Neural cell (in vitro differentiated cells): ENCODE data around the gene NUFIP1. TPM values are rescaled to one million over a fixed set of nuclear protein-coding genes. Genes with fewer than 3 reads are reported as not detected.

Experiments used
- H2AFZ ChIP-seq: fragments of 200-600, 300-800 bp; sonication (generic), shearing (Covaris generic); 2 replicates; pipeline ENCODE4 v1.6.0; 2014; ENCODE audit warnings: low read depth, mild to moderate bottlenecking, antibody characterized with exemption, low read length, moderate library complexity
- H3F3A ChIP-seq: fragments of 200-600 bp; shearing (Covaris generic); 2 replicates; pipeline ENCODE4 v1.6.1; 2016; ENCODE audit warnings: mild to moderate bottlenecking, moderate library complexity, mixed read lengths, antibody characterized with exemption, low read length; ENCODE audit not compliant: insufficient read depth, poor library complexity, severe bottlenecking
- H3K27ac ChIP-seq: fragments of 200-600, 300-800 bp; sonication (generic), shearing (Covaris generic); 2 replicates; pipeline ENCODE4 v1.5.1; 2014; ENCODE audit warnings: mild to moderate bottlenecking, low read length, moderate library complexity
- H3K27me3 ChIP-seq: fragments of 300-800, 200-600 bp; sonication (generic), shearing (Covaris generic); 2 replicates; pipeline ENCODE4 v1.6.0; 2014; ENCODE audit warnings: mild to moderate bottlenecking, low read depth, low read length, moderate library complexity; ENCODE audit not compliant: insufficient read depth
- H3K36me3 ChIP-seq: fragments of 300-800, 200-600 bp; sonication (generic), shearing (Covaris generic); 2 replicates; pipeline ENCODE4 v1.5.1; 2014; ENCODE audit warnings: mild to moderate bottlenecking, antibody characterized with exemption, low read length, moderate library complexity; ENCODE audit not compliant: insufficient read depth
- H3K4me2 ChIP-seq: fragments of 300-800, 200-600 bp; sonication (generic), shearing (Covaris generic); 2 replicates; pipeline ENCODE4 v1.6.0; 2014; ENCODE audit warnings: mild to moderate bottlenecking, low read length
- H3K4me3 ChIP-seq: fragments of 300-800, 200-600 bp; sonication (generic), shearing (Covaris generic); 2 replicates; pipeline ENCODE4 v1.5.1; 2014; ENCODE audit warnings: mild to moderate bottlenecking, low read length, moderate library complexity
- H3K79me2 ChIP-seq: fragments of 200-600 bp; shearing (Covaris generic); replicated peaks from 2 replicates; pipeline ENCODE4 v1.6.0; 2014; ENCODE audit warnings: mild to moderate bottlenecking, low read length, moderate library complexity; ENCODE audit not compliant: insufficient read depth
- H3K9ac ChIP-seq: fragments of 300-800, 200-600 bp; sonication (generic), shearing (Covaris generic); 2 replicates; pipeline ENCODE4 v1.6.1; 2016; ENCODE audit warnings: mild to moderate bottlenecking, low read length, mixed read lengths
- H3K9me2 ChIP-seq: fragments of 200-600 bp; shearing (Covaris generic); 2 replicates; pipeline ENCODE4 v1.6.1; 2016; ENCODE audit warnings: mild to moderate bottlenecking, low read length, mixed read lengths; ENCODE audit not compliant: insufficient read depth
- H3K9me3 ChIP-seq: fragments of 200-600, 300-800 bp; sonication (generic), shearing (Covaris generic); 2 replicates; pipeline ENCODE4 v1.6.1; 2016; ENCODE audit warnings: mild to moderate bottlenecking, mixed run types, low read length, moderate library complexity, mixed read lengths
- H4K20me1 ChIP-seq: fragments of 200-600 bp; shearing (Covaris generic); 2 replicates; pipeline ENCODE4 v1.6.1; 2016; ENCODE audit warnings: mild to moderate bottlenecking, mixed run types; ENCODE audit not compliant: insufficient read depth
- CTCF ChIP-seq: fragments of 450-650 bp; IDR thresholded peaks from 2 replicates; pipeline ENCODE4 v1.5.1; 2014; ENCODE audit warnings: antibody characterized with exemption, mild to moderate bottlenecking, moderate library complexity; ENCODE audit not compliant: poor library complexity, severe bottlenecking
- EP300 ChIP-seq: fragments of 450-650 bp; conservative IDR thresholded peaks from 2 replicates; pipeline ENCODE4 v1.6.1; 2014; ENCODE audit warnings: antibody characterized with exemption, mild to moderate bottlenecking, moderate library complexity; ENCODE audit not compliant: poor library complexity, severe bottlenecking
- EZH2 ChIP-seq: fragments of 200-600, 300-800 bp; shearing (Covaris generic), sonication (generic); IDR thresholded peaks from 2 replicates; pipeline ENCODE4 v1.6.1; 2014; ENCODE audit warnings: antibody characterized with exemption, low read length, borderline replicate concordance, mild to moderate bottlenecking; ENCODE audit not compliant: insufficient read depth, poor library complexity, severe bottlenecking
- MXI1 ChIP-seq: fragments of 450-650 bp; conservative IDR thresholded peaks from 2 replicates; pipeline ENCODE4 v1.6.1; 2014; ENCODE audit warnings: antibody characterized with exemption, mild to moderate bottlenecking; ENCODE audit not compliant: poor library complexity, severe bottlenecking
- POLR2AphosphoS5 ChIP-seq: IDR thresholded peaks from 2 replicates; pipeline ENCODE4 v1.6.1; 2012
- RAD21 ChIP-seq: fragments of 450-650 bp; conservative IDR thresholded peaks from 2 replicates; pipeline ENCODE4 v1.6.1; 2014; ENCODE audit warnings: antibody characterized with exemption, mild to moderate bottlenecking, moderate library complexity
- REST ChIP-seq: IDR thresholded peaks from 2 replicates; pipeline ENCODE4 v1.6.1; 2012; ENCODE audit warnings: borderline replicate concordance
- SMC3 ChIP-seq: fragments of 450-650 bp; conservative IDR thresholded peaks from 2 replicates; pipeline ENCODE4 v1.6.1; 2014; ENCODE audit warnings: antibody characterized with exemption, mild to moderate bottlenecking, moderate library complexity; ENCODE audit not compliant: poor library complexity
- TAF1 ChIP-seq: IDR thresholded peaks from 2 replicates; pipeline ENCODE4 v1.6.1; 2012; ENCODE audit warnings: low read depth
- polyA plus RNA-seq: library from polyadenylated mRNA; depleted of rRNA; stranded (reverse); fragments of >200 nt; gene quantifications from 2 replicates; pipeline ENCODE4 v1.2.3, GENCODE V29; 2014

Gene NUFIP1
- polyA plus RNA-seq, 1 donor from 2014 or later = 11.0 TPM

- H3K4me3 ChIP-seq = no peak overlapping the region
- no peak overlapping the region for H3K9ac ChIP-seq
- H3K27ac ChIP-seq = no peak overlapping the region
- no peaks in the 10 kb centered on the region for H3K9me2 ChIP-seq
- no peaks in the 10 kb centered on the region for H3F3A ChIP-seq
- no peak for TF ChIP-seq SMC3
- no peak for TF ChIP-seq EP300
- TF ChIP-seq MXI1 = no peak
- no peak for TF ChIP-seq RAD21
- no peak for TF ChIP-seq CTCF
- no peak for TF ChIP-seq EZH2
- no peak for TF ChIP-seq REST
- no peak for TF ChIP-seq TAF1
- TF ChIP-seq POLR2AphosphoS5 = no peak
- no peak overlapping the region for H2AFZ ChIP-seq
- no peaks in the 10 kb centered on the region for H3K79me2 ChIP-seq
- H3K36me3 ChIP-seq = no peaks in the 10 kb centered on the region
- no peaks in the 10 kb centered on the region for H4K20me1 ChIP-seq
- no peaks in the 10 kb centered on the region for H3K9me3 ChIP-seq
- no peak overlapping the region for H3K4me2 ChIP-seq
- no peaks in the 10 kb centered on the region for H3K27me3 ChIP-seq
Measured at GRCh38 chr13:45034342-45034741, 45.1 kb upstream of the NUFIP1 start.

- no peaks in the 10 kb centered on the region for H3K9me2 ChIP-seq
- H3K9ac ChIP-seq = no peak overlapping the region
- TF ChIP-seq REST (no peak), EP300 (no peak), MXI1 (no peak), CTCF (no peak), RAD21 (no peak), TAF1 (no peak), EZH2 (no peak), SMC3 (no peak), POLR2AphosphoS5 (no peak)
- no peaks in the 10 kb centered on the region for H3K9me3 ChIP-seq
- H3K4me3 ChIP-seq = no peak overlapping the region
- no peak overlapping the region for H3K4me2 ChIP-seq
- no peaks in the 10 kb centered on the region for H3F3A ChIP-seq
- H4K20me1 ChIP-seq = no peaks in the 10 kb centered on the region
- no peaks in the 10 kb centered on the region for H3K27me3 ChIP-seq
- H2AFZ ChIP-seq = no peak overlapping the region
- no peaks in the 10 kb centered on the region for H3K79me2 ChIP-seq
- H3K36me3 ChIP-seq = no peaks in the 10 kb centered on the region
- H3K27ac ChIP-seq = no peak overlapping the region
Measured at GRCh38 chr13:45024847-45025246, 35.6 kb upstream of the NUFIP1 start.
